Islet of Langerhans (tissue), 1 donor: ENCODE results near the gene RAP2C.

Experiments used
- FAIRE-seq: peaks from one replicate; lab custom pipeline; 2011; peaks lifted over from hg19 to GRCh38; lab: Jason Lieb, UNC

The RAP2C gene

GRCh38 chrX:132219343-132219768 lies at the start of gene RAP2C:
Gene RAP2C (minus strand): TSS chrX:132219447. CDS start chrX:132217268, 2,179 bp downstream.
- FAIRE-seq = no peak

GRCh38 chrX:132267392-132267791 lies 48.1 kb upstream of the RAP2C start:
- FAIRE-seq = no peak

GRCh38 chrX:132266583-132267355 lies 47.5 kb upstream of the RAP2C start:
- FAIRE-seq = no peak

- FAIRE-seq = no peak
These were observed 43.9 kb upstream of the RAP2C start for GRCh38 chrX:132263127-132263526.

- no peak for FAIRE-seq
These were observed 39.3 kb upstream of the RAP2C start for GRCh38 chrX:132258509-132258908.

GRCh38 chrX:132257116-132257515 lies 37.9 kb upstream of the RAP2C start:
- no peak for FAIRE-seq

- no peak for FAIRE-seq
These were observed 16.9 kb upstream of the RAP2C start for GRCh38 chrX:132236121-132236520.

GRCh38 chrX:132235488-132235887 lies 16.2 kb upstream of the RAP2C start:
- FAIRE-seq = no peak

GRCh38 chrX:132231587-132231986 lies 12.3 kb upstream of the RAP2C start:
- no peak for FAIRE-seq

GRCh38 chrX:132227383-132228112 lies 8.3 kb upstream of the RAP2C start:
- FAIRE-seq = no peak

GRCh38 chrX:132226169-132226568 lies 6.9 kb upstream of the RAP2C start:
- FAIRE-seq = no peak

- no peak for FAIRE-seq
These were observed 991 bp downstream of the RAP2C start for GRCh38 chrX:132218100-132218812.

GRCh38 chrX:132217203-132218073 lies 1.8 kb downstream of the RAP2C start:
- FAIRE-seq = no peak

- FAIRE-seq = no peak
These were observed 2.4 kb downstream of the RAP2C start for GRCh38 chrX:132216806-132217202.

- no peak for FAIRE-seq
These were observed 3.0 kb downstream of the RAP2C start for GRCh38 chrX:132216283-132216682.

GRCh38 chrX:132214518-132214917 lies 4.7 kb downstream of the RAP2C start:
- FAIRE-seq = no peak

GRCh38 chrX:132209527-132209926 lies 9.7 kb downstream of the RAP2C start:
- FAIRE-seq = no peak

GRCh38 chrX:132208422-132208821 lies 10.8 kb downstream of the RAP2C start:
- FAIRE-seq = no peak

- peak; percentile 86 for FAIRE-seq
These were observed 11.3 kb downstream of the RAP2C start for GRCh38 chrX:132207996-132208395.

- peak; percentile 94 for FAIRE-seq
These were observed 13.0 kb downstream of the RAP2C start for GRCh38 chrX:132206259-132206658.

- peak; percentile 27 for FAIRE-seq
These were observed 14.6 kb downstream of the RAP2C start for GRCh38 chrX:132204629-132205028.

GRCh38 chrX:132200976-132201375 lies 18.3 kb downstream of the RAP2C start:
- FAIRE-seq = no peak
